ENCODE measurements around the gene NBAS. TPM values are rescaled to one million over a fixed set of nuclear protein-coding genes. Genes with fewer than 3 reads are reported as not detected.

Gene NBAS
- polyA plus RNA-seq, 1 donor from 2014 or later: 31.9 TPM

- no peak overlapping the region for H2AFZ ChIP-seq (ENCODE audit: low read depth, low read length)
- no peak overlapping the region for H3K4me2 ChIP-seq (ENCODE audit: low read length)
- H3K36me3 ChIP-seq (ENCODE audit: insufficient read depth, low read length): no peaks in the 10 kb centered on the region
- no peaks in the 10 kb centered on the region for H3K9me2 ChIP-seq (ENCODE audit: insufficient read depth, low read length)
- H3K4me3 ChIP-seq (ENCODE audit: low read length): no peak overlapping the region
- no peak overlapping the region for H3K27ac ChIP-seq (ENCODE audit: low read length)
- H3K27me3 ChIP-seq (ENCODE audit: insufficient read depth, low read depth, low read length): no peaks in the 10 kb centered on the region
- H3F3A ChIP-seq (ENCODE audit: insufficient read depth, low read length, poor library complexity, severe bottlenecking): no peaks in the 10 kb centered on the region
- H4K20me1 ChIP-seq (ENCODE audit: insufficient read depth): no peaks in the 10 kb centered on the region
- H3K79me2 ChIP-seq (replicated peaks; ENCODE audit: insufficient read depth, low read length): no peaks in the 10 kb centered on the region
- TF ChIP-seq EP300 (conservative IDR thresholded peaks at IDR 0.05; ENCODE audit: poor library complexity, severe bottlenecking) (no peak), EZH2 (IDR thresholded peaks at IDR 0.05; ENCODE audit: borderline replicate concordance, insufficient read depth, low read length, poor library complexity, severe bottlenecking) (no peak), SMC3 (conservative IDR thresholded peaks at IDR 0.05; ENCODE audit: poor library complexity) (no peak), CTCF (IDR thresholded peaks at IDR 0.05; ENCODE audit: poor library complexity, severe bottlenecking) (no peak), RAD21 (conservative IDR thresholded peaks at IDR 0.05) (no peak), TAF1 (IDR thresholded peaks at IDR 0.05; ENCODE audit: low read depth) (no peak), MXI1 (conservative IDR thresholded peaks at IDR 0.05; ENCODE audit: poor library complexity, severe bottlenecking) (no peak), REST (IDR thresholded peaks at IDR 0.05; ENCODE audit: borderline replicate concordance) (no peak), POLR2AphosphoS5 (IDR thresholded peaks at IDR 0.05) (no peak)
- no peaks in the 10 kb centered on the region for H3K9me3 ChIP-seq (ENCODE audit: low read length)
- no peak overlapping the region for H3K9ac ChIP-seq (ENCODE audit: low read length)
Observed at GRCh38 chr2:15543541-15543940, 17.6 kb downstream of the NBAS start.

GRCh38 chr2:15543053-15543452, 18.1 kb downstream of the NBAS start:
- H2AFZ ChIP-seq (ENCODE audit: low read depth, low read length): no peak overlapping the region
- no peak overlapping the region for H3K27ac ChIP-seq (ENCODE audit: low read length)

More at GRCh38 chr2:15543053-15543452, 18.1 kb downstream of the NBAS start:
- Histone ChIP-seq H3K4me2 (ENCODE audit: low read length) (no peak overlapping the region), H3K9ac (ENCODE audit: low read length) (no peak overlapping the region), H3K79me2 (replicated peaks; ENCODE audit: insufficient read depth, low read length) (no peaks in the 10 kb centered on the region), H3F3A (ENCODE audit: insufficient read depth, low read length, poor library complexity, severe bottlenecking) (no peaks in the 10 kb centered on the region), H4K20me1 (ENCODE audit: insufficient read depth) (no peaks in the 10 kb centered on the region), H3K4me3 (ENCODE audit: low read length) (no peak overlapping the region), H3K27me3 (ENCODE audit: insufficient read depth, low read depth, low read length) (no peaks in the 10 kb centered on the region), H3K9me2 (ENCODE audit: insufficient read depth, low read length) (no peaks in the 10 kb centered on the region), H3K9me3 (ENCODE audit: low read length) (no peaks in the 10 kb centered on the region), H3K36me3 (ENCODE audit: insufficient read depth, low read length) (no peaks in the 10 kb centered on the region)
- TF ChIP-seq MXI1 (conservative IDR thresholded peaks at IDR 0.05; ENCODE audit: poor library complexity, severe bottlenecking) (no peak), EZH2 (IDR thresholded peaks at IDR 0.05; ENCODE audit: borderline replicate concordance, insufficient read depth, low read length, poor library complexity, severe bottlenecking) (no peak), POLR2AphosphoS5 (IDR thresholded peaks at IDR 0.05) (no peak), TAF1 (IDR thresholded peaks at IDR 0.05; ENCODE audit: low read depth) (no peak), SMC3 (conservative IDR thresholded peaks at IDR 0.05; ENCODE audit: poor library complexity) (no peak), RAD21 (conservative IDR thresholded peaks at IDR 0.05) (no peak), EP300 (conservative IDR thresholded peaks at IDR 0.05; ENCODE audit: poor library complexity, severe bottlenecking) (no peak), CTCF (IDR thresholded peaks at IDR 0.05; ENCODE audit: poor library complexity, severe bottlenecking) (no peak), REST (IDR thresholded peaks at IDR 0.05; ENCODE audit: borderline replicate concordance) (no peak)

All from neural cell (in vitro differentiated cells).